Glutamatergic neuron (in vitro differentiated cells): Measurements from ENCODE around the gene DGKI. TPM values are rescaled to one million over a fixed set of nuclear protein-coding genes. Genes with fewer than 3 reads are reported as not detected.

ENCODE experiments used
- DNase-seq: peaks from one replicate; pipeline ENCODE4 v3.0.0; 2022
- H3K27ac Mint-ChIP-seq: one replicate; pipeline ENCODE4 v1.8.0; 2020; ENCODE audit warnings: mild to moderate bottlenecking, mixed read lengths, inconsistent platforms; ENCODE audit not compliant: unreplicated experiment
- H3K27me3 Mint-ChIP-seq: one replicate; pipeline ENCODE4 v1.8.0; 2020; ENCODE audit warnings: mild to moderate bottlenecking, moderate library complexity, mixed read lengths, inconsistent platforms; ENCODE audit not compliant: unreplicated experiment
- H3K36me3 Mint-ChIP-seq: one replicate; pipeline ENCODE4 v1.8.0; 2020; ENCODE audit warnings: mild to moderate bottlenecking, mixed read lengths, inconsistent platforms; ENCODE audit not compliant: unreplicated experiment
- H3K4me1 Mint-ChIP-seq: one replicate; pipeline ENCODE4 v1.8.0; 2020; ENCODE audit warnings: mild to moderate bottlenecking, low read depth, mixed read lengths, inconsistent platforms; ENCODE audit not compliant: unreplicated experiment
- H3K4me3 Mint-ChIP-seq: one replicate; pipeline ENCODE4 v1.8.0; 2020; ENCODE audit warnings: mild to moderate bottlenecking, mixed read lengths, inconsistent platforms; ENCODE audit not compliant: unreplicated experiment
- H3K9me3 Mint-ChIP-seq: one replicate; pipeline ENCODE4 v1.8.0; 2020; ENCODE audit warnings: mild to moderate bottlenecking, moderate library complexity, mixed read lengths, inconsistent platforms; ENCODE audit not compliant: unreplicated experiment
- CTCF ChIP-seq: fragments of 200-600 bp; sonication (generic); IDR thresholded peaks from one replicate; pipeline ENCODE4 v1.5.0; 2021; ENCODE audit not compliant: partially characterized antibody, unreplicated experiment
- total RNA-seq: library from RNA; stranded (reverse); fragmentation: NEBNext Ultra II Directional; extraction: Animal tissue kit (Norgen Biotek cat#: 25700); gene quantifications from one replicate; pipeline ENCODE4 v1.2.1, GENCODE V29; 2021; ENCODE audit not compliant: unreplicated experiment

DGKI gene
- total RNA-seq, 1 donor from 2014 or later = 19.4 TPM

- TF ChIP-seq CTCF = no peak
- H3K9me3 Mint-ChIP-seq = peaks cover 2% of the 10 kb centered on the region
- H3K27me3 Mint-ChIP-seq = no peaks in the 10 kb centered on the region
- H3K4me3 Mint-ChIP-seq = no peak overlapping the region
- H3K4me1 Mint-ChIP-seq = no peaks in the 10 kb centered on the region
- DNase-seq = no peak
- no peak overlapping the region for H3K27ac Mint-ChIP-seq
- no peaks in the 10 kb centered on the region for H3K36me3 Mint-ChIP-seq
Observed at GRCh38 chr7:137613006-137613525, 233.7 kb downstream of the DGKI start.

- Mint-ChIP-seq H3K27me3 (no peaks in the 10 kb centered on the region), H3K27ac (no peak overlapping the region), H3K4me3 (no peak overlapping the region)
Observed at GRCh38 chr7:137611606-137612005, 235.2 kb downstream of the DGKI start.

GRCh38 chr7:137609500-137609899 lies 237.3 kb downstream of the DGKI start:
- no peak overlapping the region for H3K27ac Mint-ChIP-seq
- no peaks in the 10 kb centered on the region for H3K36me3 Mint-ChIP-seq
- TF ChIP-seq CTCF = no peak
- no peaks in the 10 kb centered on the region for H3K9me3 Mint-ChIP-seq
- DNase-seq = no peak
- no peaks in the 10 kb centered on the region for H3K27me3 Mint-ChIP-seq
- no peaks in the 10 kb centered on the region for H3K4me1 Mint-ChIP-seq
- no peak overlapping the region for H3K4me3 Mint-ChIP-seq

More at GRCh38 chr7:137611606-137612005, 235.2 kb downstream of the DGKI start:
- no peaks in the 10 kb centered on the region for H3K36me3 Mint-ChIP-seq
- no peaks in the 10 kb centered on the region for H3K4me1 Mint-ChIP-seq
- TF ChIP-seq CTCF = no peak
- H3K9me3 Mint-ChIP-seq = no peaks in the 10 kb centered on the region
- DNase-seq = no peak

DNA sequence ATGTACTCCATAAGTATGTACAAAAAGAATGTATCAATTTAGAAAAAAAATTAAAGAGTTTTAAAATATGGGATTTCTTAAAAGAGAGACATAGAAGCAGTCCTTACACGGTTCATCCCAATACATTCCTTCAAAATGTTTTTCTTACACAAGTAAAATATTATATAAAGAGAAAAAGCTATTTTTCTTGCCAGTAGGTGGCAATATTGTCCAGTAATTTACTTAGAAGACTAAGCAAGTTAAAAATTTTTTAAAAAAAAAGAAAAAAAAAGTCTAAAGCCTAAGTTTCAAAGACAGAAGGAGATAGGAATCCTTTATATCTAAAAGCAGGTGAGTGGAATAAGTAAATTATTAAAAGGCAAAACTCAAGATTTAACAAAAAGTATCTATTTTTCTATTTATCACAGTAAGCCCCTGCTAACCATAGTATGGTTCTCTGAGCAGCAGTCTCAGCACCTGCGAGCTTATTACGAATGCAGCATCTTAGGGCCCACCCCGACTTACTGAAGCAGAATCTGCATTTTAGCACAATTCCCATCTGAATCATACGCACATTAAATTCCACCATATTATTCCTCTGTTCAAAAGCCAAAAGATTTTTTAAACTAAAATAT lies 240.6 kb downstream of the DGKI start:
- Mint-ChIP-seq H3K36me3 (no peaks in the 10 kb centered on the region), H3K4me1 (peaks cover 2% of the 10 kb centered on the region), H3K4me3 (no peak overlapping the region), H3K9me3 (no peaks in the 10 kb centered on the region), H3K27me3 (no peaks in the 10 kb centered on the region), H3K27ac (no peak overlapping the region)
- peak; percentile 81 for TF ChIP-seq CTCF
- DNase-seq = no peak

- Mint-ChIP-seq H3K36me3 (no peaks in the 10 kb centered on the region), H3K27me3 (no peaks in the 10 kb centered on the region), H3K4me3 (no peak overlapping the region), H3K4me1 (peaks cover 2% of the 10 kb centered on the region), H3K9me3 (no peaks in the 10 kb centered on the region), H3K27ac (no peak overlapping the region)
- no peak for DNase-seq
- no peak for TF ChIP-seq CTCF
Observed at GRCh38 chr7:137603043-137603442, 243.7 kb downstream of the DGKI start.
